Prostate gland (tissue), 2 donors: ENCODE measurements around the gene RNF141.

ENCODE experiments used
- CTCF ChIP-seq, 4 experiments: fragments of 200-600 bp in 2 of 4; fragments of 450-650 bp in 2 of 4; sonication (generic) in 2 of 4; IDR thresholded peaks; 1 replicate in 3 of 4; 2 replicates in 1 of 4; pipeline ENCODE4 v1.5.1; 2016 to 2019; ENCODE audit warnings: antibody characterized with exemption in 4 of 4, mild to moderate bottlenecking in 2 of 4, moderate library complexity in 2 of 4
- POLR2A ChIP-seq: fragments of 450-650 bp; IDR thresholded peaks from one replicate; pipeline ENCODE4 v1.6.1; 2016; ENCODE audit warnings: antibody characterized with exemption, mild to moderate bottlenecking
- POLR2AphosphoS5 ChIP-seq: sonication (generic); formaldehyde crosslinking; IDR thresholded peaks from one replicate; pipeline ENCODE4 v1.6.1; 2017; ENCODE audit warnings: antibody characterized with exemption

GRCh38 chr11:10590218-10590915 is 49.4 kb upstream of the RNF141 start:
- no peak for TF ChIP-seq POLR2A
- no peak for TF ChIP-seq CTCF (IDR thresholded peaks at IDR 0.05)
- no peak for TF ChIP-seq POLR2AphosphoS5
